NCI-H460 (cell line): ENCODE data around the gene POMC. TPM values are rescaled to one million over a fixed set of nuclear protein-coding genes. Genes with fewer than 3 reads are reported as not detected.
"Not testable (repeated sequence)": the region's sequence is repeated elsewhere in the genome, so short reads cannot be mapped to it uniquely, and the experiment has no call there.

Experiments
- DNase-seq: peaks from one replicate; pipeline ENCODE4 v3.0.0-alpha.2; 2016; ENCODE audit warnings: low read depth; ENCODE audit errors: extremely low read depth
- total RNA-seq: library from RNA; depleted of rRNA; stranded (reverse); fragments of >200 nt; shearing (Covaris generic); gene quantifications from 2 replicates; pipeline ENCODE4 v1.2.3, GENCODE V29; 2014

POMC gene
- total RNA-seq, 1 experiment from 2014 or later = not detected

GRCh38 chr2:25141120-25141519 is 27.3 kb downstream of the POMC start:
- no peak for DNase-seq

GRCh38 chr2:25140535-25140934 is 27.8 kb downstream of the POMC start:
- DNase-seq = not testable (repeated sequence)

- no peak for DNase-seq
Observed at GRCh38 chr2:25132693-25133092, 35.7 kb downstream of the POMC start.

GRCh38 chr2:25132299-25132635 is 36.1 kb downstream of the POMC start:
- DNase-seq = no peak

- no peak for DNase-seq
Observed at GRCh38 chr2:25131567-25132298, 36.6 kb downstream of the POMC start.

- no peak for DNase-seq
Observed at GRCh38 chr2:25131253-25131566, 37.2 kb downstream of the POMC start.

- DNase-seq = no peak
Observed at GRCh38 chr2:25129901-25130520, 38.4 kb downstream of the POMC start.

- DNase-seq = no peak
Observed at GRCh38 chr2:25127646-25128045, 40.7 kb downstream of the POMC start.

GRCh38 chr2:25127071-25127470 is 41.3 kb downstream of the POMC start:
- DNase-seq = not testable (repeated sequence)

GRCh38 chr2:25125976-25126375 is 42.4 kb downstream of the POMC start:
- DNase-seq = no peak

GRCh38 chr2:25125189-25125588 is 43.2 kb downstream of the POMC start:
- DNase-seq = no peak

GRCh38 chr2:25123682-25124081 is 44.7 kb downstream of the POMC start:
- no peak for DNase-seq

- no peak for DNase-seq
Observed at GRCh38 chr2:25122367-25122766, 46.0 kb downstream of the POMC start.

- no peak for DNase-seq
Observed at GRCh38 chr2:25119263-25119662, 49.1 kb downstream of the POMC start.

GRCh38 chr2:25116956-25117355 is 51.4 kb downstream of the POMC start:
- DNase-seq = no peak

- DNase-seq = no peak
Observed at GRCh38 chr2:25115902-25116301, 52.5 kb downstream of the POMC start.

GRCh38 chr2:25115249-25115883 is 53.0 kb downstream of the POMC start:
- peak; percentile 62 for DNase-seq

- no peak for DNase-seq
Observed at GRCh38 chr2:25112113-25112512, 56.3 kb downstream of the POMC start.
